ENCODE results near the gene FAM162B.
"Not testable (repeated sequence)": the region's sequence is repeated elsewhere in the genome, so short reads cannot be mapped to it uniquely, and the experiment has no call there.

Gene FAM162B

GRCh38 chr6:116764961-116765841 is at the start of gene FAM162B:
Gene FAM162B, minus strand, starts transcription at chr6:116765719. Its CDS starts 143 bp downstream, at chr6:116765576.
- DNase-seq (ENCODE audit: low read depth): no peak

- DNase-seq (ENCODE audit: low read depth): no peak
Observed at GRCh38 chr6:116812051-116812650, 46.6 kb upstream of the FAM162B start.

- DNase-seq (ENCODE audit: low read depth): no peak
Observed at GRCh38 chr6:116801971-116802370, 36.5 kb upstream of the FAM162B start.

- no peak for DNase-seq (ENCODE audit: low read depth)
Observed at GRCh38 chr6:116799945-116800344, 34.4 kb upstream of the FAM162B start.

- no peak for DNase-seq (ENCODE audit: low read depth)
Observed at GRCh38 chr6:116797585-116797984, 32.1 kb upstream of the FAM162B start.

GRCh38 chr6:116793224-116793623 is 27.7 kb upstream of the FAM162B start:
- no peak for DNase-seq (ENCODE audit: low read depth)

- DNase-seq (ENCODE audit: low read depth): no peak
Observed at GRCh38 chr6:116783852-116784251, 18.3 kb upstream of the FAM162B start.

- DNase-seq (ENCODE audit: low read depth): no peak
Observed at GRCh38 chr6:116779573-116780164, 14.2 kb upstream of the FAM162B start.

- DNase-seq (ENCODE audit: low read depth): no peak
Observed at GRCh38 chr6:116773886-116774285, 8.4 kb upstream of the FAM162B start.

- no peak for DNase-seq (ENCODE audit: low read depth)
Observed at GRCh38 chr6:116772450-116772849, 6.9 kb upstream of the FAM162B start.

- no peak for DNase-seq (ENCODE audit: low read depth)
Observed at GRCh38 chr6:116767715-116768114, 2.2 kb upstream of the FAM162B start.

- DNase-seq (ENCODE audit: low read depth): no peak
Observed at GRCh38 chr6:116766506-116767176, 1.1 kb upstream of the FAM162B start.

GRCh38 chr6:116764629-116764960 is 924 bp downstream of the FAM162B start:
- DNase-seq (ENCODE audit: low read depth): no peak

- no peak for DNase-seq (ENCODE audit: low read depth)
Observed at GRCh38 chr6:116763906-116764628, 1.5 kb downstream of the FAM162B start.

- DNase-seq (ENCODE audit: low read depth): no peak
Observed at GRCh38 chr6:116763048-116763447, 2.5 kb downstream of the FAM162B start.

GRCh38 chr6:116762235-116762634 is 3.3 kb downstream of the FAM162B start:
- DNase-seq (ENCODE audit: low read depth): no peak

- DNase-seq (ENCODE audit: low read depth): no peak
Observed at GRCh38 chr6:116761779-116762178, 3.7 kb downstream of the FAM162B start.

GRCh38 chr6:116745176-116745575 is 20.3 kb downstream of the FAM162B start:
- no peak for DNase-seq (ENCODE audit: low read depth)

- DNase-seq (ENCODE audit: low read depth): no peak
Observed at GRCh38 chr6:116741571-116741970, 23.9 kb downstream of the FAM162B start.

- DNase-seq (ENCODE audit: low read depth): not testable (repeated sequence)
Observed at GRCh38 chr6:116740486-116740885, 25.0 kb downstream of the FAM162B start.

- DNase-seq (ENCODE audit: low read depth): no peak
Observed at GRCh38 chr6:116737004-116737403, 28.5 kb downstream of the FAM162B start.

- DNase-seq (ENCODE audit: low read depth): no peak
Observed at GRCh38 chr6:116730513-116730912, 35.0 kb downstream of the FAM162B start.

Measured in T-helper 22 cell (primary cell).